Measurements from ENCODE around the gene SPI1.

The SPI1 gene

DNA sequence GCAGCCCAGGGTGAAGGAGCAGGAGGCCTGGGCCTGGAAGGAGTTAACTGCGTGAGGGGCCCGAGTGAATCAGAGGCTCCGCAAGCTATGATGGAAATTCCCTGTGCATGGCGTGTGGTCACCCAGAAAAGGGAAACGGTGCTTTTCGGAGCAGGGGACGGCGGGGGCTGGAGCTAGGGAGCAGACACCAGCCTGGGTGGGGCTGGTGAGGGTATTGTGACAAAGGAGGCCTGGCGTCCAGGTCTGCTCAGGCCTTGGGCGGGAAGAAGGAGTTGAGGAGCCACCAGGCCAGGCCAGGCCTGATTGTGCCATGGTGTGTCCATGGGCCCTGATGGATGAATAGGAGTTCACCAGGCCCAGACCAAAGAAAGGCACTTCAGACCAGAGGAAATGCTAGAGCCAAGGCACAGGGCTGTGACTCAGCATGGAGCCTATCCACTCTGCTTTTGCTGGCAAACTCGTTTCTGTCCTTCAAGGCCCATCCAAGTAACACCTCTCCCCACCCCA, 12.8 kb upstream of the SPI1 start:
- no peak for DNase-seq (ENCODE audit: low read depth)
- TF ChIP-seq, protein P1, sequence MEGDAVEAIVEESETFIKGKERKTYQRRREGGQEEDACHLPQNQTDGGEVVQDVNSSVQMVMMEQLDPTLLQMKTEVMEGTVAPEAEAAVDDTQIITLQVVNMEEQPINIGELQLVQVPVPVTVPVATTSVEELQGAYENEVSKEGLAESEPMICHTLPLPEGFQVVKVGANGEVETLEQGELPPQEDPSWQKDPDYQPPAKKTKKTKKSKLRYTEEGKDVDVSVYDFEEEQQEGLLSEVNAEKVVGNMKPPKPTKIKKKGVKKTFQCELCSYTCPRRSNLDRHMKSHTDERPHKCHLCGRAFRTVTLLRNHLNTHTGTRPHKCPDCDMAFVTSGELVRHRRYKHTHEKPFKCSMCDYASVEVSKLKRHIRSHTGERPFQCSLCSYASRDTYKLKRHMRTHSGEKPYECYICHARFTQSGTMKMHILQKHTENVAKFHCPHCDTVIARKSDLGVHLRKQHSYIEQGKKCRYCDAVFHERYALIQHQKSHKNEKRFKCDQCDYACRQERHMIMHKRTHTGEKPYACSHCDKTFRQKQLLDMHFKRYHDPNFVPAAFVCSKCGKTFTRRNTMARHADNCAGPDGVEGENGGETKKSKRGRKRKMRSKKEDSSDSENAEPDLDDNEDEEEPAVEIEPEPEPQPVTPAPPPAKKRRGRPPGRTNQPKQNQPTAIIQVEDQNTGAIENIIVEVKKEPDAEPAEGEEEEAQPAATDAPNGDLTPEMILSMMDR (IDR thresholded peaks at IDR 0.05; ENCODE audit: low read length, missing control alignments), result no peak
- H3K4me3 ChIP-seq (replicated peaks; ENCODE audit: low read depth, low read length), result no peak overlapping the region

DNA sequence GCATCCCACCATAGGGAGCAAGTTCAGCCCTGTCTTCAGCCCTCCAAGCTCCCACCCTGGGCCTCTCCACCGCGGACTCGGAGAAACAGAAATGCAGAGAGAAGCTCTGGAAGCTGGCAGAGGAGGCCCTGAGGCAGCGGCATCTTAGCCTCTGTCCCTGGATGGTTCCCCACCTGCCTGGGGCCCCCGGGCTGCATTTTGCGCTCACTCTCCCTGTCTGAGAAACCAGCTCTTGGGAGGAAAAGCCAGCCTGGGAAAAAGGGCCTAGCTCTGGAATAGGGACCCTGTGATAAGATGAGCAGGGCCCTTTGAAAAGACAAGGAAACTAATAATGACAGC, 12.0 kb upstream of the SPI1 start:
- no peak overlapping the region for H3K4me3 ChIP-seq (replicated peaks; ENCODE audit: low read depth, low read length)
- no peak for DNase-seq (ENCODE audit: low read depth)
- TF ChIP-seq, protein P1 (IDR thresholded peaks at IDR 0.05; ENCODE audit: low read length, missing control alignments), result no peak

DNA sequence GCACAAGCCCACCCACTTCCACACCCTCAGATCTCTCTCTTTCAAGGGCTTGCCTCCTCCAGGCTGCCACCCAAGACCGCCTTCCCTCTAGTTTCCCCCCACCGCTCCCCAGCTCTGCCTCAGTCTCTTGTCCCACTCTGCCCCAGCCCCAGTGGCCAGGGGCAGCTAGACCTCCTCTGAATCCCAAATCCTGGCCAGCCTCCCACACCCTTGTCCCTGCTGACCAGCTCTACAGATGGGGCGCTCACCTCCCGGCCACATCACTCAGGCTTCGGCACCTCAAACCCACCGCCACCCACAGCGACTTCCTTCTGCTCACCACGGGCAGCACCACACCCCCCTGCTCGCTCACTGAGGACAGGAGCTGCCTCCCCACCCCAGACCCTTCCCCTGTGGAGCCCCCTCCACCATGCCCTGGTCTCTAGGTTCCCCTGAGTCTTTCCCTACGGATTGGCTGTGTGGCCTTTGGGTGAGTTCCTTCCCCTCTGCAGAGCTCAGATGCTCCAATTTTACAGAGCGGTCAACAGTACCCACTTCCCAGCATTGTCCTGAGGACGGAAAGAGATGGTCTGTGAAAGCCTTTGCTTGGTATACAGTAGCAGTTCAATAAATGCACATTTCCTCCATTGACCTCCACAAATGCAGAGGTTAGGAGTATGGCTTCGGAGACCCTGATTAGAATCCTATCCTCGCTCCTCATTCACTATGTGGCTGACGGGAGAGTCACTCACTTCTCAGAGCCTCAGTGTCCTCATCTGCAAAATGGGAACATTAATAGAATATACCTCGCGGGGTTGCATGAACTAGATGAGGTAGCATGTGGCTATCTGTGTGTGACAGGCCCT, 11.5 kb upstream of the SPI1 start:
- H3K4me3 ChIP-seq (replicated peaks; ENCODE audit: low read depth, low read length), result no peak overlapping the region
- no peak for DNase-seq (ENCODE audit: low read depth)
- TF ChIP-seq, protein P1 (IDR thresholded peaks at IDR 0.05; ENCODE audit: low read length, missing control alignments), result no peak

DNA sequence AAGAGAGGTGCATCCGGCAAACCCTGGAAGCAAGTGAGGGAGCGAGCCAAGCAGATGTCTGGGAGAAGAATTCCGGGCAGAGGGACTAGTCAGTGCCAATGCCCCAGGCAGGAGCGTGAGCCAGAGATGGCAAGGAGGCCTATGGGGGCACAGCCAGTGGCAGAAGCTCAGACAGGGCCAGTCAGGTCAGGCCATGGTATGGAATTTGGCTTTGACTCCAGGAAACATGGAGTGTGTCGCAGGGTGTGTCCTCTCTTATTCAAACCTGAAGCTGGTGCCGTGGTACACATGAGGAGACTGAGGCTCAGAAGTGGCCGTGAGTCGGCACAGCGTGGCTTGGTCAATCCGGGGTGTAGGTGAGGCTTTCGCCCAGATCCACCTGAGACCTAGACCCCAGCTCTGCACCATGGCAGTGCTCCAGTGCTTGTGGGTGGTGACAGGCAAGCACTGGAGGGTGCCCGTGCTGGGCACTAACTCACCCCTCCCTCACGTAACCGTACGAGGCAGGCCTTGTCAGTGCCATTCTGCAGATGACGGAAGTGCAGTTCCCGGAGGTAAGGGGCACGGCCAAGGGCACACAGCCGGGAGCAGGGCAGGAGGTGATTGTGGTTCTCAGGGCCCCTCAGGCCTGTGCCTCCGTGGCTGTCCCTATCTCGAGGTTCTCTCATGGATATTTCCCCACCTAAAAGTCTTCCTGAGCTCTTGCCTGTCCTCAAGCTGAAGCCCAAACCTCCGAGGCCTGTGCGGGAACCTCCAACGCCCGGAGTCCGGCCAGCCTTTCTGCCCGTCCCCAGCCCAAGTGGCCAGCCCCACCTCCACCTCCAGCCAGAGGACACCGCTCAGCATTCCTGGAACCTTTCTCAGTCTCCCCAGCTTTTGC, 10.6 kb upstream of the SPI1 start:
- DNase-seq (ENCODE audit: low read depth), result no peak
- H3K4me3 ChIP-seq (replicated peaks; ENCODE audit: low read depth, low read length), result no peak overlapping the region
- TF ChIP-seq, protein P1 (IDR thresholded peaks at IDR 0.05; ENCODE audit: low read length, missing control alignments), result no peak

DNA sequence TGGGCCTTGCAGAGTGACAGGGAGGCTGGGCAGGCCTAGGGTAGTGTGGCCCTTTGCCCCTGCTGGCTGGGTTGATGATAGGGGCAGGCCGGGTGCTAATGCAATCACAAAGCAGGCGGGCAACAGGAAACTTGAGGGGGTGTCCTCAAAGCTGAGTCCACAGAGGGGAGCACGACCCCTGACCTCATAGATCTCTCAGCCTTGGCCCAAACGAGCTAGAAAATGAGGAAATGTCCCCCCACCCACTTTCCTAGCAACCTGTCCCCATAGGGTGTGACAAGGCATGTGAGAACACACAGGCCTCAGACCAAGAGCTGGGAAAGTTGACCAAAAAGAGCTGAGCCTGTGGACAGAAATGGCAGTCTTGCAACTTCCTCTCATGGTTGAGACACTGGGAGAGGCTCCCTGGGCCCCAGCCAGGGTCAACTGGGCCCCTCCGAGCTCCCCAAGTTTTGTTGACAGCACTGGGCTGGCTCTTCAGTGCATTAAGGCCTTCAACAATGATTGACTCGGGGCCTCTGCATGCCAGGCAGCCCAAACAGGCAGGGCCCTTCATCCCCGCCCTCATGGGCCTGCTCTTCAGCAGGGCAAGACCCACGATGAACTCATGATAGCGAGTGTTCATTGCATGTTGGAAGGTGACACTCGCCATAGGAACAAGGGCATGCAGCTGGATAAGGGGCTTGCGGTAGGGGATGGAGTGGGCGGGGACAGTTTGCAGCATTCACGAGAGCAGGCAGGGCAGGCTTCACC, 9.8 kb upstream of the SPI1 start:
- TF ChIP-seq, protein P1 (IDR thresholded peaks at IDR 0.05; ENCODE audit: low read length, missing control alignments), result no peak

DNA sequence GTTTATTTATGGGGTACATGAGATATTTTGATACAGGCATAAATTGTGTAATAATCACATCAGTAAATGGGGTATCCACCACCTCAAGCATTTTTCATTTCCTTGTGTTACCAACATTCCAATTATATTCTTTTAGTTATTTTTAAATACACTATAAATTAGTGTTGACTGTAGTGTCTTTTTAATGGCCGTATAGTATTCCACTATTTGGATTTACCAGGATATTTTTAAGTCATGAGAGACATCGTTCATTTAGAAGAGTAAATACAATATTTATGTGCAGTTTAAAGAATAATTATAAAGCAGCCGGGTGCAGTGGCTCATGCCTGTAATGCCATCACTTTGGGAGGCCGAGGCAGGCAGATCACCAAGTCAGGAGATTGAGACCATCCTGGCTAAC, 6.2 kb upstream of the SPI1 start:
- TF ChIP-seq, protein P1 (IDR thresholded peaks at IDR 0.05; ENCODE audit: low read length, missing control alignments), result no peak
- no peak for DNase-seq (ENCODE audit: low read depth)
- H3K4me3 ChIP-seq (replicated peaks; ENCODE audit: low read depth, low read length), result no peak overlapping the region

More for the DNA sequence above, 9.8 kb upstream of the SPI1 start:
- no peak for DNase-seq (ENCODE audit: low read depth)
- H3K4me3 ChIP-seq (replicated peaks; ENCODE audit: low read depth, low read length), result no peak overlapping the region

Data from fibroblast of pulmonary artery (primary cell).